Right atrium auricular region (tissue), 2 donors: ENCODE measurements around the gene DHX40. TPM values are rescaled to one million over a fixed set of nuclear protein-coding genes. Genes with fewer than 3 reads are reported as not detected.
A peak's percentile ranks its signal among the peaks of the same experiment; 100 is the strongest.
"Not testable (repeated sequence)": the region's sequence is repeated elsewhere in the genome, so short reads cannot be mapped to it uniquely, and the experiment has no call there.

Source experiments
- DNase-seq: peaks from one replicate; pipeline ENCODE4 v3.0.0-alpha.2; 2019; ENCODE audit warnings: low spot score
- H3K27ac ChIP-seq, 2 donors: fragments of 200-600 bp; sonication (generic); 1 replicate in 1 of 2; 2 replicates in 1 of 2; pipeline ENCODE4 v1.5.1; 2016 to 2019
- H3K27me3 ChIP-seq, 2 donors: fragments of 200-600 bp; sonication (generic); one replicate each; pipeline versions ENCODE4 v1.5.1 to v1.6.0; 2017 to 2019
- H3K36me3 ChIP-seq: fragments of 200-600 bp; sonication (generic); one replicate; pipeline ENCODE4 v1.5.1; 2016
- H3K4me1 ChIP-seq, 2 donors: fragments of 200-600 bp; sonication (generic); one replicate each; pipeline versions ENCODE4 v1.5.1 to v1.6.0; 2017 to 2019
- H3K4me3 ChIP-seq, 2 donors: fragments of 200-600 bp; sonication (generic); 1 replicate in 1 of 2; 2 replicates in 1 of 2; pipeline ENCODE4 v1.5.1; 2017 to 2019; ENCODE audit warnings: mild to moderate bottlenecking in 1 of 2, moderate library complexity in 1 of 2
- H3K9me3 ChIP-seq, 2 donors: fragments of 200-600 bp; sonication (generic); one replicate each; pipeline ENCODE4 v1.5.1; 2019
- CTCF ChIP-seq, 2 donors: fragments of 200-600 bp; sonication (generic); IDR thresholded peaks; one replicate each; pipeline ENCODE4 v1.5.1; 2019; ENCODE audit warnings: antibody characterized with exemption in 2 of 2
- total RNA-seq, 2 donors: library from RNA; depleted of rRNA; stranded (reverse); fragments of >200 nt; gene quantifications; one replicate each; pipeline ENCODE4 v1.1.0, GENCODE V29; 2016

The DHX40 gene
- 10 to 100 TPM; 22.1 to 22.7 TPM for total RNA-seq

- peak; percentile 97 for DNase-seq
- TF ChIP-seq CTCF (IDR thresholded peaks at IDR 0.05) = no peak
- H3K27ac ChIP-seq = peak within 1 kb of the TSS; percentile 80 to 83
- H3K27me3 ChIP-seq = no peaks in the 10 kb centered on the region
- no peaks in the 10 kb centered on the region for H3K36me3 ChIP-seq
- H3K4me1 ChIP-seq = peaks cover 0 to 15% of the 10 kb centered on the region in 2 donors
- H3K9me3 ChIP-seq = no peaks in the 10 kb centered on the region
- H3K4me3 ChIP-seq = peak within 1 kb of the TSS; percentile 76 to 89
Measured at GRCh38 chr17:59565171-59565958, at the start of gene DHX40. TSS of gene DHX40 (plus strand) at chr17:59565610. CDS start at chr17:59565672, 62 bp downstream.

- H3K9me3 ChIP-seq = no peaks in the 10 kb centered on the region
- TF ChIP-seq CTCF (IDR thresholded peaks at IDR 0.05) = no peak
- H3K4me1 ChIP-seq = peaks cover 0 to 17% of the 10 kb centered on the region in 2 donors
- DNase-seq = no peak
- H3K27ac ChIP-seq = no peak overlapping the region
- H3K4me3 ChIP-seq = no peak overlapping the region
- H3K36me3 ChIP-seq = no peaks in the 10 kb centered on the region
- H3K27me3 ChIP-seq = no peaks in the 10 kb centered on the region
Measured at GRCh38 chr17:59516451-59516850, 49.0 kb upstream of the DHX40 start.

GRCh38 chr17:59519132-59519531 lies 46.3 kb upstream of the DHX40 start:
- Histone ChIP-seq H3K27ac (no peak overlapping the region), H3K4me3 (no peak overlapping the region), H3K36me3 (no peaks in the 10 kb centered on the region), H3K9me3 (no peaks in the 10 kb centered on the region), H3K27me3 (no peaks in the 10 kb centered on the region), H3K4me1 (peaks cover 0 to 15% of the 10 kb centered on the region in 2 donors)
- DNase-seq = no peak
- no peak for TF ChIP-seq CTCF (IDR thresholded peaks at IDR 0.05)

- no peaks in the 10 kb centered on the region for H3K9me3 ChIP-seq
- DNase-seq = no peak
- H3K27me3 ChIP-seq = no peaks in the 10 kb centered on the region
- peaks cover 0 to 8% of the 10 kb centered on the region in 2 donors for H3K4me1 ChIP-seq
- no peaks in the 10 kb centered on the region for H3K36me3 ChIP-seq
- no peak overlapping the region for H3K27ac ChIP-seq
- TF ChIP-seq CTCF (IDR thresholded peaks at IDR 0.05) = no peak
- H3K4me3 ChIP-seq = no peak overlapping the region
Measured at GRCh38 chr17:59520251-59520650, 45.2 kb upstream of the DHX40 start.

- DNase-seq = peak; percentile 61
- H3K36me3 ChIP-seq = no peaks in the 10 kb centered on the region
- TF ChIP-seq CTCF (IDR thresholded peaks at IDR 0.05) = peak; percentile 81 to 88
Measured at GRCh38 chr17:59521465-59522126, 43.8 kb upstream of the DHX40 start.

GRCh38 chr17:59524930-59525329 lies 40.5 kb upstream of the DHX40 start:
- not testable (repeated sequence) for H3K36me3 ChIP-seq, H3K27ac ChIP-seq, H3K4me3 ChIP-seq, H3K9me3 ChIP-seq, H3K27me3 ChIP-seq, H3K4me1 ChIP-seq, DNase-seq

More at GRCh38 chr17:59521465-59522126, 43.8 kb upstream of the DHX40 start:
- Histone ChIP-seq H3K27me3 (no peaks in the 10 kb centered on the region), H3K9me3 (no peaks in the 10 kb centered on the region), H3K27ac (no peak overlapping the region), H3K4me1 (peaks cover 0 to 8% of the 10 kb centered on the region in 2 donors), H3K4me3 (no peak overlapping the region)
